D341Med (cell line): ENCODE data around the gene MAPK11.

Source experiments
- DNase-seq: peaks from one replicate; pipeline ENCODE4 v3.0.0; 2012; ENCODE audit warnings: low spot score

Gene MAPK11

DNA sequence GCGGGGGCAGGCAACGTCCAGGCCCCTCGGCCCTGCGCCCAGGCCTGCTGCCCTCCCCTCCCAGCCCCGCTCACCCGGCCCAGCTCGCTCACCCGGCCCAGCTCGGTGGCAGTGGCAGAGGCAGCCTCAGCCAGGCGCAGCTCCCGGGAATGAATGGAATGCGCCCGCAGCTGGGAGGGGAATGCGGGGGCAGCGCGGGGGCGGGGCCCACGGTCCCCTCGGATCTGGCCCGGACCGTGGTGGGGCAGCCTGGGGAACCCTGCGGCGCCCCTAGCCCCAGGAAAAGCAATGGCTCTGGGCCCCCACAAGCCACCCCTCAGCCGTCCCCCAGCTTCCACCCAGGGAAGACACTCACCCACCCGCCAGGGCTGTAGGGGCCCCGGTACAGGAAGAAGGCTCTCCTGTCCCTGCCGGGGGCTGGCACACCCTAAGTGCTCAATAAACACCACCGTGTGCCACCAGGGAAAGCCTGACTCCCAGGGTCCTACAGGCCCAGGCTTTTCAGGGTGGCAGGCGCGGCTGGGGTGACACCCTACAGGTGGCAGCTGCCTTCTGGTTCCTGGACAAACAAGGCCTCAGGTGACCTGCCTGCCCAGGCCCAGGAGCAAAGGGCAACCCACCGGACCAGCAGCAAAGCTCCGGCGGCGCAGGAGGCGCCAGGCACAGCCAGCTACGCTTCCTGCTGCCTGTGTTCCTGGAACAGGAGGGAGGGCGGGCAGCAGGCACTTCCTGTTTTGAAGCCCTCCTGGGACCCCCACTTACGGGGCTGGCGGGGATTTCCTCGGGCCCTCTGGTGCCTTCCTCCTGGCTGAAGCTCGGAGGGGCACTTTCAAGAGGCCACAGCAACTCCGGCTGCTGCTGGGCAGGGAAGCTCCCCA, 23.5 kb upstream of the MAPK11 start:
- DNase-seq, result no peak

DNA sequence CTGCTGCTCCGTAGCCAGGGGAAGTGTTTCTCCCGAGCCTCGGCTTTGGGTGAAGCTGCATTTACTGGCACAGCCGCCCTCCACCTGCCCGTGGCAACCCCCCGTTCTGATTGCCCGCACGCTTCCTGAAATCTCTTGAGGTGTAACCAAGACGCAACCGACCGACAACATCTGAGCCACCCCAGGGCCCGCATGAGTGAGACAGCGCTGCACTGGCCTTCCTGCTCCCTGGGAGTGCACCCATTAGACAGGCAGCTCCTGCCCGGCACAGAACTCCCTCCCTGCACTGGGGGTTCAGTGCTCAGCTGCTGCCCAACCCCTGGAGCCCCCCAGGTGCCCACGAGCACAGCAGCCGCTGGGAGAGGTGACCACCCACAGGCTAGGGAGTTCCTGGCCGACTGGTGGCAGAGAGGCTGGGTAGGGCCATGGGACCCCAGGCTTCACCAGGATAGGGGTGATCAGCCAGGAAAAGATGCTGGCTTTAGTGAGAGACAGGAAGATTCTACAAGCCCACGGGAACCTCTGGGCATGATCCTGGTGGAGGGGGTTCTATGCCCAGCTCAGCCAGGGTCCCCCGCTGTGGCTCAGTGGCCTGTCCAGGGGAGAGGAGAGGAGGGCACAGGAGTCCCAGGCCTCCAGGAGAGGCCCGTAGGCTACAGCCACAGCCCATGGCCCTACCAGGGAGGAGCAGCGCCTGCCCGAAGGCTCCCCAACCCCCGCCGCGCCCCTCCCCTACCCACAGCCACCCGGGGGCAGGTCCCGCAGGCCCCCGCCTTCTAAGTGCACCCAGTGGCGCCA, 22.7 kb upstream of the MAPK11 start:
- no peak for DNase-seq

DNA sequence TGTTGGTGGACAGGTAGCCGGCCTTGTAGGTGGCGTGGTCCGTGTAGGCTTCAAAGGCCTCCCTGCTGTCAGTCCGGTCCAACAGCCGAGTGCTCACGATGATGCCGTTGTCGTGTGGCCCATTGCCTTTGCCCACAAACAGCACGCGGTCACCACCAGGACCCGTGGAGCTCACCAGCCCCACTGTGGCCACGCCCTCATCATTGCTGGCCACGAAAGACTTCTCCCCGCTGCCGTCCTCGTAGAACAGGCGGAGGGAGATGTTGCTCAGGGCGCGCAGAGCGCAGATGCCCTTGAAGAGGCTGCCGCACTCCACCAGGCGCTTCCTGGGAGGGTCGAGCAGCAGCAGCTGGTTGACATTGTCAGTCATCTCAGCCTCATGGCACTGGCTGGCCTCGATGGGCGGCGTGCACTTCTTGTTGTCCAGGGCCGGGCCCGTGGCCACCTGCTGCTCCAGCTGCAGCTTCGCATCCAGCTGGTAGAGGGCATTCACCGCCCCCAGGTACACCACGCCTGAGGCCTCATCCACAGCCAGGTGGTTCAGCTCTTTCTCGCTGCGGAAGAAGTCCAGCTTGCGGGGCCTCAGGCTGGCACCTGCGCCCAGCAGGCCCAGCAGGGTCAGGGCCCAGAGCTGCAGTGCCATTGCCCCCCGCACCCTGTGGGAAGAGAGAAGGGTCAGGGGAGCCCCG, 19.9 kb upstream of the MAPK11 start:
- DNase-seq, result no peak

DNA sequence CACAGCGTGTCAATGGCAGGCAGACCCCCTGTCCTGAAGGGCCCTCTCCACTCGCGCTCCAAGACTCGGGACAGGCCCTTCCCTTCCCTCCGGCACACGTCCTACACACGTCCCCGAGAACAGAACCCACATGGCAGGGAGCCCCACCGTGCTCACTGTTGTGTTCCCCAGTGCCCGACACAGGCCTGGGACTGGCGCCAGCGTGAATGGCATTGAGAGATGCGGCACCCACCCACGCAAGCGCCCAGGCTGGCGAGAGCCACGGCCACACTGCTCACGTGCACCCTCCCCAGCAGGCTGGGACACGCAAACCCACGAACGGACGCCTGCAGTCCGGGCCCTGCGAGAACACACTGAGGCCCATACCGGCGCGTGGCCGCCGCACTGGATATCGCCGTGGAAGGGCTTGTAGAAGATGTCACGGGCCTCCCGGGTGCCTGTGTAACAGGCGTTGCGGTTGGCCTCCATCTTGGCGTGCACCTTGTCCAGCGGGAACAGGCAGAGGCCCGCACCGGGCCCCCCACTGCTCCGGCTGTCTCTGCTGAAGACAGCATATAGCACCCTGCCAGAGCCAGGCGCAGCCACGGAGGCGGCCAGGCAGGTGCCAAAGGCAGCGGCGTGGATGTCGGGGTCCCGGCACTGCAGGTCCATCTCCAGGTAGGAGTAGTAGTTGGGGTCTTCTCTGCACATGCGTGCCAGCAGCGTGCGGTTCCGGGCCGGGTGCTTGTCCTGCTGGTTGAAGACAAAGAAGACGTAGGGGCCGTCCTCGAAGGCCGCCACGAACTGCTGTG, 19.2 kb upstream of the MAPK11 start:
- DNase-seq, result no peak

DNA sequence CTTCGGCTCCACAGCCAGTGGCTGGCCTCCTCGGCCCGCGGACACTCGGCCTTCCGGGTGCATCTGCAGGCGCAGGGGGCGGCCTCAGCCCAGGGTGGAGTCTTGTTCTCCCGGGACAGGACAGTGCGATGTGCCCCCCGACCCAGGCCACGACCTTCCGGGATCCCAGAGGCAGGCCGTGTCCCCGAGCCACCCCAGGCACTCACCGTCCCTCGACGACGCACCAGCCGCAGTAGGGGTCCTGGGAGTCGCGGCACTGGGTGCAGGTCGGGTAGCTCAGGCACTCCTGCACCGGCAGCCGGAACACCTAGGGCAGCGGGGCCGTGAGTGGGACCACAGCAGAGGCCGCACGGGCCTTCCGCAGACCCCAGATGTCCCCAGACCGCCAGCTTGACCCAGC, 17.6 kb upstream of the MAPK11 start:
- DNase-seq, result no peak

DNA sequence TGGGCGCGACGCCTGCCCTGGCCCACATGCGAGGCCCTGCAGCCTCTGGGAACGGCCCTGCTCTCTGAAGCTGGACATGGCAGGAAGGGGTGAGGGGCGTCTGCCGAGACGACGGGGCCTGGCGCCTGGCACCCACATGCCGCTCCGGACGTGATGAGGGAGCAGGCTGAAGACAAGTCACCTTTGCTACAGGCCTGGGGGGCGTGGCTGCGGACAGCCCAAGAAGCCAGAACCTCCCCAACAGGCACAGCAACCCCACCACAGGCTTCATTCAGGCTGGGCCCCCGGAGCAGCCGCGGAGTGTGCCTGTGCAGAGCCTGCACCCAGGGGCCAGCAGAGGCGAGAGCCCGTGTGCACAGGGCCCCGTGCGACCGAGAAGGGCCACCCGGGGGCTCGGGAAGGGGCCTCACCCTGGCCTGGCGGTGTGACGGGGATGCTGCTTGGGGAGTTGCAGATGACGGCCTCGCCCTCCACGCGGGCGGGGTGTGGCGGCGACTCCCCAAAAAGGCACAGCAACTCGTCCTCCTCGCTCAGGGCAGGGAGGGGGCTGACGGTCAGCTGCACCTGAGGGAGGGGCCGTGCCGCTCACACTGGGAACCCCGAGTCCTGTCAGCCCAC, 16.6 kb upstream of the MAPK11 start:
- no peak for DNase-seq

DNA sequence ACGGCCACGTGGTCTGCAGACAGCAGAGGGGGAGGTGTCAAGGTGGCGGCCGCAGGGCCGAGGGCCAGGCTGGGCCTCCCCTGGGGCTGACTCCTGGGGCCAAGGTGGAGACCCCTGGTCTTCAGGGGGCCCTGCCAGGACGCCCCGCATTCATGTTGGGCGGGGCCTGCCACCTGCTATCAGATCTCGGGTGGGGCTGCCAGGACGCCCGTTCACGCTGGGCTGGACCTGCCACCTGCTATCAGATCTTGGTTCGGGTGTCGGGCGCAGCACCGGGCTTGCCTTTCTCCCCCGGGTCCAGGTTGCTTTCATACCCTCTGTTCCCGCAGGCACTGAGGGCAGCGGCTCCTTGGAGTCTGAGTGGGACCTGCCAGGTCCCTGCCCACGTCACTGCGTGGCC, 16.1 kb upstream of the MAPK11 start:
- no peak for DNase-seq

DNA sequence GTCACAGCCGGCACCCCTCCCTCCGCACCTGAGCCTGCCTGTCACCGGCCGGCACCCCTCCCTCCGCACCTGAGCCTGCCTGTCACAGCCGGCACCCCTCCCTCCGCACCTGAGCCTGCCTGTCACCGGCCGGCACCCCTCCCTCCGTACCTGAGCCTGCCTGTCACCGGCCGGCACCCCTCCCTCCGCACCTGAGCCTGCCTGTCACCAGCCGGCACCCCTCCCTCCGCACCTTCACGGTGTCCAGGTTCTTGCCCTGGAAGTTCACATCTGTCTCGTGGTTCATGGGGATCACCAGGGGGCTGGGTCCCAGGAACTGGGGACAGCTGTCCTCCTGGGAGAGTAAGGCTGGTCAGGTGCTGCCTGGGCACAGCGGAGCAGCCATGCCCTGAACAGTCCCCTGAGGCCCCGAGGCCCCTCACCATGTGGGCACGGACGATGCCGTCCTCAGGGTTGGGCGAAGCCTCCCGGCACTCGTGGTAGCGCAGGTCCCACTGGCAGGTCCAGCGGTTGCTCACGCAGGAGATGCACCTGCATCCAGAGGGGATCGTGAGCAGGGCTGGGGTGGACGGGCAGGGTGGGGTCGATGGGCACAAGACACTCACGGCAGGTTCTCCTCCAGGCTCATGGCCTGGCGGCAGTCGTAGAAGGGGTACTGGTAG, 15.5 kb upstream of the MAPK11 start:
- DNase-seq, result no peak

DNA sequence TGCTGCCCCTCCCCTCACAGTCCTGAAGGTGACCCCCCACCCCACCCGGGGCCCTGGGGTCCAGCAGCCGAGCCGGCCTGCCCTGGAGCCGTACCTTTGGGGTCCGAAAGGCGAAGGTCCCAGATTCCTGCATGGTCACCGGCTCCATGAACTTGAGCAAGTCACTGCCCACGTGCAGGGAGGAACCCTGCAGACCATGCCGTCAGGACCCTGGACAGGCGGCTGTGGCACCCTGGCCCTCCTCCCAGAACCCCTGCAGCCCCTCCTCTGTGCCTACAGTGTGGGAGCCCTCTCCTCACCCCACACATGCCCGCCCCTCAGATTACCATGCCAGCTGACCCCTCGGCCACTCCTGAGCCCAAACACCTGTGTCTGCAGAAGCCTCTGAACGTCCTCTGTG, 14.3 kb upstream of the MAPK11 start:
- no peak for DNase-seq

DNA sequence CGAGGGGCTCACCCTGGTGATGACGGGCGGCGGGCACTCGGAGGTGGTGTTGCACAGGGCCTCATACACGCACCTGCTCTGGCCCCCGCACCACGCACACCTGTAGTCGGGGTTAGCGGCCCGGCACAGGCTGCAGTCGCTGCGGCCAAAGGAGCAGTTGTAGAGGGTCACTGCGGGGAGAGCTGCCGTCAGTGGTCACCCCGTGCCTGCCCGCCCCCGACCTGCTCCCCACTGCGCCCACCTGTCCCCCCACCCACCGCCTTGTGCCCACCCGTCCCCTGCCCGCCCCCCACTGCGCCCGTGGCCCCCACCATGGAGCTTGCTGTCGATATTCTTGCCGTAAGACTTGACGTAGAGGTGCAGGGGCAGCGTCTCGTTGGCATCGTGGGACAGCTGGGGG, 13.6 kb upstream of the MAPK11 start:
- no peak for DNase-seq

DNA sequence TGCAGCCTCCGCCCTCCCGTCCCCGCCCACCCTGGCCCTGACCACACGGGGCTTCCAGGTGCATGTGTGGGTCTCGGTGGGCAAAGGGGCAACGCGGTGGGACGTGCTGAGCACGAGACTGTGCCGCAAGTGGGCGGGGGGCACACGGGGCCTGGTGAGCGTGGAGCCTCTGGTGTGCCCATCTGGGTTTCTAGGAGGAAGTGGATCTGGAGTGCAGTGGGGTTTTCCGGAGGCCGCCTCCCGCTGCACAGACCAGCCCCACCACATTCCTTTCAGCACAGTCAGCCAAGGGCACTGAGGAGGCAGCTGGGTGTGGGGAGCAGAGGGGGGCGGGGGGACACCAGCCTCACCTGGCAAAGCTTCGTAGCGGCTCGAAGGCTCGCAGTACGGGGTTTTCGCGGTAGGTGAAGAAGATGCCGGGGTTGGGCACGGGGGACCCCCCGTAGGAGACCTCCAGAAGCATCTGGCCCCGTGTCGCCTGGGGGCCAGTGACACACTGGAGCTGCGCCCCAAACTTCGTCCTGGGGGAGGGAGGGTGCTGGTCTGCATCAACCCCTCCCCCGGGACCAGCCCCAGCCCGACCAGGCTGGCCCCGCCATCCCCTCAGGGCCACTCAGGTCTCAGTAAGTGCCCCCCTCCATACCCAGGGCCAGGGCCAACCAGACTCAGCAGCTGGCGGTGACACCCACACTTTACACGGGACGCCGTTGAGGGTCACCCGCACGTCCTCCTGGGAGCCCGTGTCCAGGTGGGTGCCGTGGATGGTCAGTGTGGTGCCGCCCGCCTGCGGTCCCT, 12.4 kb upstream of the MAPK11 start:
- DNase-seq, result no peak

DNA sequence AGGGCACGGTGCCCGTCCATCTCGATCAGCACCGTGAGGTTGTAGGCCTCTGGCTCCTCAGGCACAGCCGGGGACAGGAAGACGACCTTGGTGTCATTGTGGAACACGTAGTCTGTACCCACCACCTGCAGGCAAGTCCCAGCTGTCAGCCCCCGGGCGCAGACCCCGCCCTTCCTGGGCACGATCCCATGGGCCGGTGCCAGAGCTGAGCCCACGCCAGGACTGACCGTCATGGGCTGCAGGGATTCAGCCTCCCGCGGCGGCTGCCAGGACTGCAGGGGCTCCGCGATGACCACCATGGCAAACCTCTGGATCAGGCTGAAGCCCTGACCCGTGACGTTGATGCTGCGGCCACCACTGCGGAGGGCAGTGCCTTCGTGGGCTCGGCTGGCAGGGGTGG, 11.8 kb upstream of the MAPK11 start:
- no peak for DNase-seq

DNA sequence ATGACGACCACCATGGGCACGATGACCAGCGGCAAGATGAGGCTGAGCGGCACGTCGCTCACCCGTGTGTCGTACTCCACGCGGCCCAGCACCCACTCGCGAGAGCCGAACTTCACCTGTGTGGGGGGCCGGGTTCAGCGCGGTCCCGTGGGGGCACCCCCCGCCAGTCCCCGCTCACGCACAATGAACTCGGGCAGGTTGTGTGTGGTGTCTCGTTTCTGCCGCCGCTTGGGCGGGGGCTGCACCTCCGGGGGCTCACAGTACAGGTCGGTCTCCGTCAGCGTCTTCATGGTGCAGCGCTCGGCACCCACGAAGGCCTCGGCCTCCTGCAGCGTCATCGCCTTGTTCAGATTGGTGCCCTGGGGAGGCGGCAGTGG, 11.2 kb upstream of the MAPK11 start:
- DNase-seq, result no peak

DNA sequence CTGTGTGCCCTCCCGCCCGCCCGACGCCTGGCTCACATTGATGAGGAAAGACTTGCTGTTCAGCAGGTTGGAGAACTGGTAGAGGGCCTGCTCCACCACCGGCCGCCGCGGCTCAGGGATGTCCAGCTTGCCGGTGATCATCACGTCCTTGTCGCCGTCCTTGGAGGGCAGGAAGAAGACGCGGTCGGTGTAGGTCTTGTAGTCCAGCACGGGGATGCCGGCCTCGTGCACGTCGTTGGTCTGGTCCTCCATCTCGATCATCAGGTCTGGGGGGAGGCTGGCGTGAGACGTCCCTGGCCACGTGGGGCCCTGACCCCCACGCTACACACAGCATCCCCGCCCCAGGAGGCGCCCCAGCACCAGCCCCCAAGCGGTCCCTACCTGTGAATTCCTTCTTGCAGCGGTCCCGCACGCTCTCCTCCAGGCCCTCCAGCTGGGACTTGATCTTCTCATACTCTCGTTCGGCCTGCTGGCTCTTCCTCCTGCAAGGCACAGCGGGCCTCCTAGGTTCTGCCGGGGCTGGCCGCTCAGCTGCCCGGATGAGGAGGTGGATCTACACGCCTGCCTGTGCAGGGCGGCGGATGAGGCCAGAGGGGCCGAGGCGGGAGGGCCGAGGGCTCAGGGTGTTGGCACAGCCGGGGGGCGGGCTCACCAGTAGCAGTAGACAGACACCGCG, 10.7 kb upstream of the MAPK11 start:
- no peak for DNase-seq

DNA sequence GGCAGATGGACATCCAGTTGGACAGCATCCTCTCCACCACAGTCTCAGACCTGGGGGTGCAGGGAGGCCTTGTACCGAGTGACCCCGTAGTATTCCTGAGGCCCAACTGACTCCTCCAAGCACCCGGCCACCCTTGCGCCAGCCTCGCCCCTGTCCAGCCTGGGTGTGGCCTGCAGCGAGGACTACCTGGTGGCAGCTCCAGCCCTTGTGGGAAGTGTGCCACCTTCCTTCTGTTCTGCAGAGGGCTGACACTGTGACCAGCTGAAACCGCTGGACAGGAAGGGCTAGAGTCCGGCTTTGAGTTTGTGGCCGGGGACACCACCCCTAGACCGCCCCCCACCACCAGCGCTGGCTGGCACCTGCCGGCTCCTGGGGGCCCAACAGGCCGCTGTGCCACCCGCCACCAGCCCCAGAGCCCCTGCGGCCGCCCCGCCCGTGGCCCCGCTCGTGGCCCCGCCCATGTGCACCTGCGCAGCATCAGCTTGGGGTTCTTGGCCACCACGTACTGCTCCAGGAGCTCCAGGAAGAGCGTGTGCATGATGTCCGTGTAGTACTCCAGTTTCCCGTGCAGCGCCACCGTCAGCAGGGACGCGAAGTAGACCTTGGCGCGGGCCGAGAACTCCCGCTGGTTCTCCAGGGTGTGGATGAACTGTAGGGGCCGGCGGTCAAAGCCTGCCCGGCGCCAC, 10.0 kb upstream of the MAPK11 start:
- no peak for DNase-seq

DNA sequence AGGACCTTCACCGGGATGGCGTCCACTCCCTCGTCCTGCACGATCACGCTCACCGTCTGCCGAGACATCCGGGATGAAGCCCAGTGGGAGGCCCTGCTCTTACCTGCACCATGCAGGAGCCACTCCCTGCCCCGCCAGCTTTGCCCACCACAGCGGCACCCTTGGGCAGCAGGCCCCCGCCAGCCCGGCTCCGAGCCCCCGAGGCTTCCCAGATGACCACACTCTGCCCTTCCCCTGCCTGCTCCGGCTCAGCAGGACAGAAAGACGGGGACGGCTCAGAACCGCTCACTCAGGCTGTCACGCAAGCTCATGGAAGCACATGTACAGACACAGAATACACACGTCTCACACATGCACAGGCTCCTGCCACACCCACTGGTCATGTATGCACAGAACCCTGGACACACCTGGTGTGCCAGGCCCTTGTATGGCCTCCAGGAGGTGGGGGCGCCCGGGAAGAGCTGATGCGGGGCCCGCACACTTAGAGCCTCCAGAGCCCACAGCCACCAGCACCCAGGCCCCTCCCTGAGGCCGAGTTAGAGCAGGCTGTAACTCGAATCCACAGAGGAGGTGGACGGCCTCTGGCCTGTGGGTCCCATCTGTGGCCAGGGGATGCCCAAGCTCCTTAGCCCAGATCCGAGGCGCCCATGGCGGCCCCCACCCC, 8.9 kb upstream of the MAPK11 start:
- DNase-seq, result no peak

DNA sequence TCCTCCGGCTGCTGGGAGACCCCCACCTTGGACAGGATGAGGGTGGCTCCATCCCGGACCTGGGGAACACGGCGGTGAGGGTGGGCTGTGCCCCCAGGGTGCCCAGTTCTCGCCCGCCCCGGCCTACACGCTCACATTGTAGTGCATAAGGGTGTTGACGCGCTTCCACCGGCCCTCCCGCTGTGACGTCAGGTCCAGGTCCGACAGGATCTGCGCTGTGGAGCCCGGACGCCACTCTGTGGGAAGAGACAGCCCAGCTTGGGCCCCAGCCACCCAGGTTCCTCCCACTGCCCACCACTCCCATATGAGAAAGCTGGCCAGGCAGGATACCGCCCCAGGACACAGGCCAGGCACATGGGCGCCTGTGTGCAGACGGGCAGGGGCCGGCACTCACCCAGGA, 8.3 kb upstream of the MAPK11 start:
- DNase-seq, result no peak

DNA sequence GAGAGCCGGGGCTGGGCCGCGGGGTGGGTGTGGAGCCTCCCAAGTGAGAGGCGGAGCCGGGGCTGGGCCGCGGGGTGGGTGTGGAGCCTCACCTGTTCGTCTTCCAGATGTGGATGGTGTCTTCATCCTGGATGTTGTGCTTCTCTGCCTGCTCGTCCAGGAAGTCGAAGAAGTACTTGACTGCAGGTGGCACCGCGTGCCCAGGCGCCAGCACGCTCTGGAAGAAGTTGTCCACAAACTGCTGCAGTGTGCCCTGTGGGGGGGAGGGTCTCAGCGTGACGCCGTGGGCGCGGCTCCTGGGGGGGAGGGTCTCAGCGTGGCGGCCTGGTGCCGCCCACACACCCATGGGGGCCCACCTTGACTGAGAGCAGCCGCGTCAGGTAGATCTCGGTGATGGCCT, 7.6 kb upstream of the MAPK11 start:
- no peak for DNase-seq

DNA sequence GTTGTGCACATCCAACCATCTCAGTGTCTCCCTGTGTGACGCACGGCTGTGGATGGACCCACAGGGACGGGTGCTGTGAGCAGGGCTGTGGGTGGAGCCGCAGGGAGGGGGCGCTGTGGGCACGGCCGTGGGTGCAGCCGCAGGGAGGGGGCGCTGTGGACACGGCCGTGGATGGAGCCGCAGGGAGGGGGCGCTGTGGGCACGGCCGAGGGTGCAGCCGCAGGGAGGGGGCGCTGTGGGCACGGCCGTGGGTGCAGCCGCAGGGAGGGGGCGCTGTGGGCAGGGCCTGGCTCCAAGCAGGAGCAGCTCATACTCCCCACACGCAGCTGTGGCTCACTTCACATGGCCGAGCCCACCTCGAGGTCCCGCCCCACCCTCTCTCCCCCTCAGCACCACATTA, 6.0 kb upstream of the MAPK11 start:
- peak; percentile 82 for DNase-seq
